GM19328 (cell line): Measurements from ENCODE around the gene MED12L.

Experiments used
- ATAC-seq: cut with Tn5 transposase; IDR thresholded peaks from one replicate; pipeline ENCODE4 v1.9.1; 2021; ENCODE audit warnings: mild to moderate bottlenecking, moderate library complexity; ENCODE audit not compliant: unreplicated experiment

The MED12L gene

GRCh38 chr3:151394611-151395010 is 309.1 kb downstream of the MED12L start:
- no peak for ATAC-seq

DNA sequence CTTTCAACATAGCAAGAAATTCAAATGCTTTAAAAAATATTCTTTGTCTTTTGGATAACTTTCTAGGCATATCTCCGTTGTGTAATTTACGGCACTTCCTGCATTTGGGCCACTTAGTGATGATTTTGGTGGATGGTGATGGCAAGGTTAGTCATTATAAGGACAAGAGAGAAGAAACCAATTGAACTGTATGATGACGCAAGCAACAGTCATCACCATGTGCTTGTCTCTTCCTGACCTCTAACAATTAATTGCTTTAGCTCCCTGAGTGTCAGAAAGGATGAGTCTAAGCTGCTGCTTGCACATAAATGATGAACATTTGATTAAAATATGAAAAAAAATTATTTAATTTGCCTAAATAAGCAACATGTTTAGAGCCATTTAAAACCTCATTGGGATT is 310.3 kb downstream of the MED12L start:
- no peak for ATAC-seq

DNA sequence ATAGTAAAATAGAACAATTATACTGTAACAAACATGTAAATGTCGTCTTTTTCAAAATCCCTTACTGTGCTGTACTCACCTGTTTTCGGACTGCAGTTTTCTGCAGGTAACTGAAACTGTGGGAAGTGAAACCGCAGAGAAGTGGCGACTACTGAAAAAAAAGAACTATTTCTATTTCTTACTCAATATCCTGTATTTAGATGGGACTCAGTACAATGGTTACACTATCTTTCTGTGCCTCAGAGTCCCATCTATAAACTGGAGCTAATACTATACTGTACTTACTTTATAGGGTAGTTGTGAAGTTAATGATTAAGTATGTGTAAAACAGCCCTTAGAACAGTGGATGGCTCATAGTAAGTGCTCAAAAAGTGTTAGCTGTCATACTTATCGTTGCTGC is 313.4 kb downstream of the MED12L start:
- no peak for ATAC-seq

DNA sequence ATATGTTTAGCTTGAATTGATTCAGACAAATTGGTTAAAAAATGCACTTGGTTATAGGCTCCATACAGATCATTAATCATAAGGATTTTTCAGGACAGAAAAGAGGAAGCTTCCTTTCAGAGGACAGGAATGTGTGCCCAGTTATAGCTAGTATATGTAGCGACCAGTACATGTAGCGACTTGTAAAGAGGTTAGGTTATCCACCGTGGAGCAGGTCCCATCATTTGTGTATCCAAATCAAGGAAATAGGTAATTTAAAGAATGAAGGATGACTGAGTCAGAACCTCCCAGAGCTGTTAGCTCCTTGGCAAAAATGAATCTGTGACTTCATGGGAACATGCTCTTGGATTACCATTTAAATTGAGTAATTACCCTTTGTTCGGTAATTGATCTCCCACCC is 314.9 kb downstream of the MED12L start:
- no peak for ATAC-seq

- no peak for ATAC-seq
Observed at GRCh38 chr3:151402349-151402748, 316.9 kb downstream of the MED12L start.

- no peak for ATAC-seq
Observed at GRCh38 chr3:151403246-151403645, 317.8 kb downstream of the MED12L start.

GRCh38 chr3:151404316-151404715 is 318.9 kb downstream of the MED12L start:
- no peak for ATAC-seq

GRCh38 chr3:151407928-151408327 is 322.5 kb downstream of the MED12L start:
- no peak for ATAC-seq

- no peak for ATAC-seq
Observed at GRCh38 chr3:151410891-151411559, 325.6 kb downstream of the MED12L start.

- ATAC-seq, result no peak
Observed at GRCh38 chr3:151412989-151413388, 327.5 kb downstream of the MED12L start.

DNA sequence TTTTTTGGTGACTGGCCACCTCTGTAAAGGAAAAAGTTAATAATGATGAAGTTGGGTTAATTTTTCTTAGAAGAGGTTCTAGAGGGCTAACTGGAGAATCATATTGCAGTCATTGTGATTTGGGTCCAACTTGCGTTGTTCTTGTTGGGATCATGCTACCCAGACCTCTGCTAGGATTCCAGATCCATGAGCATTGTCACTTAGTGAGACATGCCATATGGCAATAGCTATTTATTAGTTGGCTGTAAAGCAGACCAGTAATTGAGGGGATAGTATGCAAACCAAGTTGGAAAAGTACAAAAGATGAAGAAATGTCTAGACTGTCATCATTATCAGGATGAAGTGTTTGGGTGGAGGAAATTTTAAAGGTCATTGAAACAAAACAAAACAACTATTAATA is 329.8 kb downstream of the MED12L start:
- ATAC-seq, result no peak

GRCh38 chr3:151419806-151420205 is 334.3 kb downstream of the MED12L start:
- no peak for ATAC-seq

DNA sequence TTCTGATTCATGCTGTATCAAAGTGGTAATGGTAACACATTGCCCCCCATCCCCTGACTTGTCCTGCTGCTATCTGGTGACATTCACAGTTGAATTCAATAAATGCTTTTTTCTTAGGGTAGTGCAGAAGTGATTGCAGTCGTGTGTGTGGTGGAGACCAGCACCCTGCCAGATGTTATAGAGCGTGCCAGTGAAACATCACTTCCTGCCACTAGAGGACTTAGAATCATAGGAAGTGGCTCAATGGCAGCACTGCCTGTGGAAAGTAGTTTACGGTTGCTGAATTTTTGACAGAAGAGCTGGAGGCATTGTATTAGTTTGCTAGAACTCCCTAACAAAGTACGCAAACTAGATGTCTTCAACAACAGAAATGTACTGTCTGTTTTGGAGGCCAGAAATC is 336.5 kb downstream of the MED12L start:
- no peak for ATAC-seq

- no peak for ATAC-seq
Observed at GRCh38 chr3:151423091-151423490, 337.6 kb downstream of the MED12L start.

DNA sequence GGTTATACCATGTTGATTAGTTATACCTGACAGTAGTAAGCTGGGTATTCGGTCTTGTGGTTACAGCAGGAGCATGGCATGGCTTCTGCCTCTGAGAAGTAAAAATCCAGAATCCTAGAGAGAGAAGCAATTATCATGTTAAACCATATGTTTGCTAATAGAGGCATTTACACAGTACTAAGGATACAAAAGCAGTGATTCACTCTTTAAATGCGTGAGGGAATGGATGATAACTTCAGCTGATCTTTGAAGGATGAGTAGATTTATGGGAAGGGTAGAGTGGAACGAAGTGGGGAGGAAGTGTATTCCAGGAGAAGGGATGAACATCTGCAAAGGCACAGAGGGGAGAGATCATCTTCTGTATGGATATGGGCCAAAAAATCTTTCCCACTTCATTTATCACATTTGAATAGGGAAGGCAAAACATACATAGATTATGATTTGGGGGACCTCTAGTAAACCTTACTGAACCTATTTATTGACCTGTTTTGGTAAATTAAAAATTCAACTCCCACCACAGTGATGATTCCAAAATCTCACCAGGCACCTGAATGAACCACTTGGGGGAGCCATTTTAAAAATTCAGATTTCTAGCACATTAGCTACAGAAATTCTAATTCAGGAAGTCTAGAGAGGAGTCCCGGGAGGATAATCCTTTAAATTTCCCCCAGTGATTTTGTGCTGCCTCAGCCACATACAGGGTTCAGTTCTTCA is 340.3 kb downstream of the MED12L start:
- peak; percentile 20 for ATAC-seq

DNA sequence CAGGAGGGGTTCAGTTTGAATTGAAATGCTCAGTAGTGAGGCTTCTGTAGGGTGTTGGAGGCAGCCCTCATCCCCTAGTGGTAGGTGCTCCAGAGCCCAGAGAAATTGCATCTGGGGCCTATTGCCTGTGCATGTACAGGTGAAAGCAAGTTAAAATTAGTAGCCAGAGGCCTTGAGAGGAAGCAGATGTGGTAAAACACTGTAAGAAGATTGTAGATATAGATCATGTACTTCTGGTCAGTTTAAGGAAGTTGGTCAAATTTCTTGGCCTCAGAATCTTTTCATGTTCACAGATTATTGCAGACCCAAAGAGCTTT is 340.8 kb downstream of the MED12L start:
- ATAC-seq, result peak; percentile 84

DNA sequence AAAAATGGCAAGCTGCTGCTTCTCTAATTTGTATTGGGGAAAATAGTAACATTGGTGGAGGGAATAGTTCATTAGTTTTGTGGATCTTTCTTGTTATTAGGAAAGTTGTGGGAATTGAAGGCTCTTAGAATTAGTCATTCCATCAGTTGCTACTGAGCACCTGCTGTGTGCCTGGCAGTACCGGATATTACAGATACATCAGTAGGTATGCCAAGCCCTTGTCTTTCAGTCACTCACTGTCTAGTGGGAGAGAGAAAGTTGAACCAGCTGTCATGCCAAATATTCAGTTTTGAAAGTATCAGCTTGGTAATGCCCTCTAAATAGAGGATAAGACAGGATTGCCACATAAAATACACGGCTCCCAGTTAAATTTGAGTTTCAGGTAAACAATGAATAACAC is 342.9 kb downstream of the MED12L start:
- no peak for ATAC-seq

DNA sequence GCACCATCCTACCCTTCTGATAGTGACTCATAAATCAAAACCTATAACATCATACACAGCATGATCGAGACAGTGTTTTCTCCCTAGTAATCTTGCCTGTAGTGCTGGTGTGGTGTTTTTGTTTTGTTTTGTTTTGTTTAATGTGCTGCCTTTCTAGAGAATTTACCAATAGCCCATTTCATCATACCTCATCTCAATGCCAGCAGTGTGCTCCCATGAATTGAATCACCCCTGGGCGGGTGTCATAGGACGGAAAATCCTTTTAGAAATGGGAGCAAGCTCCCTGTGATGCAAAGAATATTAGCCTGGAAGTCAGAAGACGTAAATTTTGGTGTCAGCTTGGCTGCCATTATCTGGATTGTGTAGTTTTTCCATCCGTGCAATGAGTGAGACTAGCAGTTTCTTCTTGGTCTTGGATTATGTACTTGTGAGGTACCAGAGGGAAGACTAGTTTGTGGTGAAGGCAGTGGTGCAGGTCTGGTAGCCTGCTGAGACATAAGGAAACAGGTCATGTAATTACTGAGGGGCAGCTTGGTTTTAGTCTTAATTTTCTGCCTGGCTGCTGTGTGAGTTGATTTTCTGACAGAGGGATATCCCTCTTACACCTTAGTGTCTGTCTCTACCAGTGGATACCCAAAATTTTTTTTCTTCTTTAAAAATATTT is 345.5 kb downstream of the MED12L start:
- ATAC-seq, result no peak

DNA sequence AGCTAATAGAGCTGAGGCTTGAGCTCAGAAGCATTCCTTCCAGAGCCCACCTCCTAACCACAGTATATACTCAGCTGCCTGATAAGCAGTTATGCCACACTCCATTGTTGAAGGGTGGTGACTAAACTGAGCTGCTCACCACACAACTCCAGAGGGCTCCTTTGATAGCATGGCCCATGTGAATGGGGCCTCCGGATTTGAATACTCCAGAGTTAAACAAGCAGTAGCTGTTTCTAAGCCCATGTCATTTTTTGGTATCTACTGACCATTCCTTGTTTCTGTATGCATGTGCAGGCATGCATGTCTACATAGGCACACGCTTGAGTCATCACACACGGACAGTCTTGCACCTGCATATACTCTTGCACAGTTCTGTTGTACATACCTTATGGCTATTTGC is 346.5 kb downstream of the MED12L start:
- ATAC-seq, result no peak

DNA sequence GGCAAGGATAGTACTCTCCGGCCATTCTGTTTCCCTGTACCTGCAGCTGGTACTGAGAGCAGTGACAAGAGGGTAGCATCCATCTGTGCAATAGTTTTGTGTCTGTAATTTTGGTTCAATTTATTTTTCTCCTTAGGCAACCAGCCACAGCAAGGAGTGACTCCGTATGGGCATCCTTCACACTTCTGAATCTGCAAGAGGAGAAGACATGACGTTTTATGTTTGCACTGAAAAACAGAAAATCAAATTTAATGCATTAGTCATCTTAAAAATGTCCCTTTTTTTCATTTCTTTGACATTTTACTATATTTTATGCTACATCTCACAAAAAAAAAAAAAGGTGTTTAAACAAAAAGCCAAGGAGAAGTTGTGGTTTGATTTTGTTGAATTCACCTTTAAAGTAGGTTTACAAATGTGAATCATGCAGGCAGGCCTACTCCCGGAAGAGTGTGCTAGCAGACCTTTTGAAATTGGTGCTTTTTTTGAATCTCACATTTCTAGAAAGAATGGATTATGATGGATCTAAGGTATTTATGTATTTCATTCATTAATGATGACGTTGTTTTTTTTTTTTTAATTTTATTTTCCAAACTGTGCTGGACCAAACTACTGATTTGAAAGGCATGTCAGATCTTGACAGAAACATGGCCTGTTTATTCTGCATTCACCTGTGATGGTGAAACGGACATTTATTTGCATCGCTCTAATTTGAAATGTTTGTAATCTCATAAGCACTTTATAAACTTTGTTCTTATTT is 347.3 kb downstream of the MED12L start:
- ATAC-seq, result no peak

- ATAC-seq, result no peak
Observed at GRCh38 chr3:151434151-151434890, 348.9 kb downstream of the MED12L start.
